HepG2 (cell line): ENCODE data around the gene NFS1. TPM values are rescaled to one million over a fixed set of nuclear protein-coding genes. Genes with fewer than 3 reads are reported as not detected.

Source experiments
- AGO2 ChIP-seq: fragments of 200-400 bp; formaldehyde crosslinking; optimal IDR thresholded peaks from 2 replicates; pipeline ENCODE3; 2017; ENCODE audit warnings: mild to moderate bottlenecking, low read depth, low read length, moderate library complexity
- BCLAF1 ChIP-seq: fragments of 450-650 bp; IDR thresholded peaks from 2 replicates; pipeline ENCODE4 v1.6.1; 2017; ENCODE audit warnings: mild to moderate bottlenecking
- CCAR2 ChIP-seq: fragments of 200-400 bp; formaldehyde crosslinking; optimal IDR thresholded peaks from 2 replicates; pipeline ENCODE3; 2018; ENCODE audit warnings: low read depth, mild to moderate bottlenecking, low read length, moderate library complexity
- ELF3 ChIP-seq: IDR thresholded peaks from 2 replicates; pipeline ENCODE4 v1.6.1; 2016; ENCODE audit warnings: missing genetic modification reagents, missing compliant biosample characterization
- FOXK1 ChIP-seq: sonication (generic); formaldehyde crosslinking; IDR thresholded peaks from 2 replicates; pipeline ENCODE4 v1.4.0; 2020; ENCODE audit warnings: low read depth, missing genetic modification reagents, borderline replicate concordance
- HMGXB4 ChIP-seq, 2 experiments: sonication (generic) in 1 of 2; formaldehyde crosslinking in 1 of 2; IDR thresholded peaks; 2 replicates each; pipeline versions ENCODE4 v1.4.0 to v1.6.1; 2018 to 2020; ENCODE audit warnings: missing genetic modification reagents in 2 of 2, borderline replicate concordance in 1 of 2, low read depth in 1 of 2, mild to moderate bottlenecking in 1 of 2, missing biosample characterization in 1 of 2
- KIAA2018 ChIP-seq: sonication (generic); formaldehyde crosslinking; IDR thresholded peaks from 2 replicates; pipeline ENCODE4 v1.5.0; 2020; ENCODE audit warnings: mild to moderate bottlenecking, missing genetic modification reagents, borderline replicate concordance
- MXI1 ChIP-seq: IDR thresholded peaks from 3 replicates; pipeline ENCODE4 v1.6.1; 2012; ENCODE audit warnings: low read depth, low read length, inconsistent platforms, borderline replicate concordance
- MYNN ChIP-seq: sonication (generic); formaldehyde crosslinking; IDR thresholded peaks from 2 replicates; pipeline ENCODE4 v1.4.0; 2020; ENCODE audit warnings: mild to moderate bottlenecking, low read depth, missing genetic modification reagents
- NFIB ChIP-seq: sonication (generic); formaldehyde crosslinking; IDR thresholded peaks from 2 replicates; pipeline ENCODE4 v1.9.0; 2021; ENCODE audit warnings: missing genetic modification reagents, mild to moderate bottlenecking, borderline replicate concordance
- ZNF503 ChIP-seq: sonication (generic); formaldehyde crosslinking; IDR thresholded peaks from 2 replicates; pipeline ENCODE4 v1.4.0; 2020; ENCODE audit warnings: missing genetic modification reagents
- ZNF749 ChIP-seq: sonication (generic); formaldehyde crosslinking; IDR thresholded peaks from 2 replicates; pipeline ENCODE4 v1.8.0; 2022; ENCODE audit warnings: mild to moderate bottlenecking, missing genetic modification reagents, moderate library complexity, borderline replicate concordance
- polyA plus RNA-seq, 8 experiments: library from polyadenylated mRNA; depleted of rRNA in 3 of 8; stranded (reverse) in 7 of 8; unstranded in 1 of 8; fragments of >200 nt; fragmentation: Illumina TruSeq in 4 of 8; extraction: Trizol in 4 of 8; gene quantifications; 2 replicates each; pipeline versions ENCODE4 v1.2.1 to v1.2.3, GENCODE V29; 2011 to 2016; ENCODE audit warnings: low read depth in 4 of 8, missing spikeins in 1 of 8, mixed read lengths in 1 of 8; ENCODE audit not compliant: insufficient read depth in 1 of 8
- total RNA-seq, 5 experiments: library from RNA; depleted of rRNA; stranded (reverse); fragments of >200 nt; fragmentation: Illumina TruSeq; extraction: Trizol; gene quantifications; 2 replicates each; pipeline ENCODE4 v1.2.3, GENCODE V29; 2016; ENCODE audit warnings: low read depth in 1 of 5

The NFS1 gene
- total and polyA plus RNA-seq, 2 of the 13 experiments (the other 11 are each of a cell fraction or from before 2014, with no cell fraction given) = 65.9 to 88.1 TPM

GRCh38 chr20:35664466-35665206, 34.5 kb downstream of the NFS1 start, which contains the start of the genes CPNE1 and RBM12 (continued):
- TF ChIP-seq HMGXB4 (CRISPR knock-in tag; IDR thresholded peaks at IDR 0.05; ENCODE audit: borderline replicate concordance in 1 of 2, low read depth in 1 of 2) (peak; percentile 98 to 99), CCAR2 (no peak), ELF3 (CRISPR knock-in tag) (peak; percentile 99), KIAA2018 (CRISPR knock-in tag) (peak; percentile 99), BCLAF1 (no peak), AGO2 (peak; percentile 98), MXI1 (peak; percentile 91; the same call in 1 of the 3 replicates), NFIB (no peak), ZNF503 (CRISPR knock-in tag) (peak; percentile 50; the same call in 1 of the 2 replicates), MYNN (CRISPR knock-in tag) (peak; percentile 71; the same call in 1 of the 2 replicates), ZNF749 (CRISPR knock-in tag) (peak; percentile 96), FOXK1 (peak; percentile 83; the same call in 1 of the 2 replicates)
